ENCODE results near the gene CFAP53. TPM values are rescaled to one million over a fixed set of nuclear protein-coding genes. Genes with fewer than 3 reads are reported as not detected.

The CFAP53 gene
- total RNA-seq, 1 experiment from 2014 or later = 0.15 TPM

DNA sequence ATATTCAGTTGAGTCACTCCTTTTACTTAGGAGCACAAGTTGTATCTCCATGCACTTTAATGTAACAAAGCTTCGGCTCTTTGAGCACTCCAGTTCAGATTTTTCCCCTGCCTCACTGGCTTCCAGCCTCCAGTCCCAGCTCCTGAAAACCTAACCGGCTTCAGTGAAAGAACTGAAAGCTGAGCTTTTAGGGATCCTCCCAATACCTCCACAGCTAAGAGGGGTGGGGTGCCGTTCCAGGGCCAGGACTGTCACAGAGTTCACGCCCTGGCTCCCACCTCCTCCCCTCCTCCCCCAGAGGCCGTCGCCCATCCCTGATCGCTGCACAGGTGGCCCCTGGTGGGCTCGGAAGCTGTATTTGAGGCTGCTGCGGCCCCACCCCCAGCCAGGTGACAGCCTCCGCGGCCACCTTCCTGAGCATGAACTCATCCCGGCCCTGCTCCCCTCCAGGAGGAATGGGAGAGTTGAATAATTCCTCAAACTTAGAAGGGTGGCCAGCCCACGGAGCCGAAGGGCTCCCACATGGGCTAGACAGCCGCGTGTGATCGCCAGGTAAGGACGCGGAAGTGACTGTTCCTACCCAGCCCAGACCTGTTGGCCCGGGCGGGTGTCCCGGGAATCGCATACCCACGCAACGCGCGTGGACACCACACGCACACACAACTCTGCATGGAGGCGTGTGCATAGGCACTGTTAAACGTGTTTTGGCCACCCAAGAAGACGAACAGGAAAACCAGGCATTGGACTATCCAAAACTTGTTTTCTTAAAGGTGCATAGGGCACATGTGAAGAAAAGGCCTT is 73.1 kb downstream of the CFAP53 start:
- H3T11ph ChIP-seq (ENCODE audit: low read length) = no peak overlapping the region
- H3K56ac ChIP-seq (ENCODE audit: insufficient read length, low read depth, low read length) = no peak overlapping the region
- no peak overlapping the region for H3K23ac ChIP-seq (ENCODE audit: insufficient read length, low read depth, low read length)
- H3K9me3 ChIP-seq (ENCODE audit: control insufficient read depth, low read depth, low read length) = no peaks in the 10 kb centered on the region
- Mint-ChIP-seq H3K9me3 (no peaks in the 10 kb centered on the region; a peak in 1 of 5 replicates), H3K36me3 (ENCODE audit: insufficient read depth in 1 of 3, low read depth in 3 of 3) (no peaks in the 10 kb centered on the region; a peak in 1 of 7 replicates), H3K27ac (no peak overlapping the region), H3K4me1 (peaks cover 18 to 25% of the 10 kb centered on the region in 2 experiments), H3K27me3 (ENCODE audit: low read depth) (peaks cover 84% of the 10 kb centered on the region), H3K4me3 (peak overlapping the region; percentile 64 to 84)
- H3K4me2 ChIP-seq (ENCODE audit: insufficient read depth, insufficient read length, low read length) = peak overlapping the region; percentile 34
- no CpG with 5 or more reads among the region's 31 CpGs for WGBS (ENCODE audit: extremely low coverage, insufficient read length, low lambda C conversion rate)
- no peaks in the 10 kb centered on the region for H4K20me1 ChIP-seq (ENCODE audit: control insufficient read depth, insufficient read depth, insufficient read length)
- H3K18ac ChIP-seq (ENCODE audit: insufficient read length, low read depth, low read length) = no peak overlapping the region
- H2AFZ ChIP-seq (ENCODE audit: low read length) = no peak overlapping the region
- no peak overlapping the region for H3K4ac ChIP-seq (ENCODE audit: low read depth, low read length)
- H2AK5ac ChIP-seq (ENCODE audit: insufficient read length, low read length) = no peak overlapping the region
- H4K8ac ChIP-seq (replicated peaks; ENCODE audit: insufficient read length, low read depth, low read length) = no peak overlapping the region
- H2BK15ac ChIP-seq (ENCODE audit: low read depth, low read length) = no peak overlapping the region
- no peak overlapping the region for H3K14ac ChIP-seq (ENCODE audit: insufficient read depth, low read length)
- H2BK20ac ChIP-seq (ENCODE audit: low read depth, low read length, poor library complexity, severe bottlenecking) = no peak overlapping the region
- no peak overlapping the region for H4K5ac ChIP-seq (ENCODE audit: insufficient read length, low read depth, low read length)
- H2BK120ac ChIP-seq (ENCODE audit: low read depth, low read length, poor library complexity, severe bottlenecking) = no peak overlapping the region
- H3K27me3 ChIP-seq (ENCODE audit: insufficient read depth, low read length) = peaks cover 28% of the 10 kb centered on the region; the same call in 1 of the 2 replicates
- H3K9ac ChIP-seq (ENCODE audit: extremely low read depth, insufficient read length, low read length) = no peak overlapping the region
- no peak overlapping the region for H2BK5ac ChIP-seq (ENCODE audit: insufficient read length, low read length)
- H4K91ac ChIP-seq (ENCODE audit: insufficient read length, low read depth, low read length) = no peak overlapping the region
- H3K23me2 ChIP-seq (ENCODE audit: insufficient read length, low read depth, low read length, poor library complexity, severe bottlenecking) = peaks cover 17% of the 10 kb centered on the region
- no peak overlapping the region for H3K27ac ChIP-seq (ENCODE audit: insufficient read length, low read depth, low read length)
- DNase-seq = peak; percentile 36
- TF ChIP-seq, protein P1, sequence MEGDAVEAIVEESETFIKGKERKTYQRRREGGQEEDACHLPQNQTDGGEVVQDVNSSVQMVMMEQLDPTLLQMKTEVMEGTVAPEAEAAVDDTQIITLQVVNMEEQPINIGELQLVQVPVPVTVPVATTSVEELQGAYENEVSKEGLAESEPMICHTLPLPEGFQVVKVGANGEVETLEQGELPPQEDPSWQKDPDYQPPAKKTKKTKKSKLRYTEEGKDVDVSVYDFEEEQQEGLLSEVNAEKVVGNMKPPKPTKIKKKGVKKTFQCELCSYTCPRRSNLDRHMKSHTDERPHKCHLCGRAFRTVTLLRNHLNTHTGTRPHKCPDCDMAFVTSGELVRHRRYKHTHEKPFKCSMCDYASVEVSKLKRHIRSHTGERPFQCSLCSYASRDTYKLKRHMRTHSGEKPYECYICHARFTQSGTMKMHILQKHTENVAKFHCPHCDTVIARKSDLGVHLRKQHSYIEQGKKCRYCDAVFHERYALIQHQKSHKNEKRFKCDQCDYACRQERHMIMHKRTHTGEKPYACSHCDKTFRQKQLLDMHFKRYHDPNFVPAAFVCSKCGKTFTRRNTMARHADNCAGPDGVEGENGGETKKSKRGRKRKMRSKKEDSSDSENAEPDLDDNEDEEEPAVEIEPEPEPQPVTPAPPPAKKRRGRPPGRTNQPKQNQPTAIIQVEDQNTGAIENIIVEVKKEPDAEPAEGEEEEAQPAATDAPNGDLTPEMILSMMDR (conservative IDR thresholded peaks at IDR 0.05) = no peak
- no peak overlapping the region for H2BK12ac ChIP-seq (ENCODE audit: insufficient read length, low read depth, low read length)
- no peaks in the 10 kb centered on the region for H3K79me1 ChIP-seq (ENCODE audit: insufficient read depth, low read depth, low read length, poor library complexity, severe bottlenecking)
- no peaks in the 10 kb centered on the region for H3K4me1 ChIP-seq (ENCODE audit: insufficient read depth, low read length)
- H3K79me2 ChIP-seq (ENCODE audit: insufficient read depth, low read length) = no peaks in the 10 kb centered on the region
